Effector CD8-positive, alpha-beta T cell (primary cell): ENCODE measurements around the gene GAREM2.
"Not testable (repeated sequence)": the region's sequence is repeated elsewhere in the genome, so short reads cannot be mapped to it uniquely, and the experiment has no call there.

Experiments
- DNase-seq: peaks from one replicate; lab custom pipeline; 2025; lab: John Stamatoyannopoulos, UW
- total RNA-seq, 4 experiments: gene quantifications; one replicate each; lab custom pipeline; 2026; lab: John Stamatoyannopoulos, UW

The GAREM2 gene
- 2.6 to 11.6 (median 9.0) reads per million in 4 experiments for total RNA-seq

GRCh38 chr2:26172871-26173775 is at the start of gene GAREM2:
Gene GAREM2, plus strand, starts transcription at chr2:26173088. Its CDS starts 133 bp downstream, at chr2:26173221.
- no peak for DNase-seq

DNA sequence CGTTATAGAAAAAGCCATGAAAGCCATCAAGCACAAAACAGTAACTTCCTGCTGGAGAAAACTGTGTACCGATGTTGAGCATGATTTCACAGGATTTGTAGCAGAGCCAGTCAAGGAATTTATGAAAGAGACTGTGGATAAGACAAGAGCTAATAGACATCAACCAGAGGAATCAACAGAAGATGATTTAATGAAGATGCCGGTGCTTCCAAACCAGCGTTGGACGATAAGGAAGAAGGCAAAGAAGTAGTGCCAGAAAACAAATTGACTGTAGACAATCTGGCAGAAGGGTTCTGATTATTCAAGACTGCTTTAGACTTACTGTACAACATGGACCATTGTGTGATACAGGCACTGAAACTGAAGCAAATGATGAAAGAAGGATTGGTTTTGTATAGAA is 49.5 kb upstream of the GAREM2 start:
- no peak for DNase-seq

DNA sequence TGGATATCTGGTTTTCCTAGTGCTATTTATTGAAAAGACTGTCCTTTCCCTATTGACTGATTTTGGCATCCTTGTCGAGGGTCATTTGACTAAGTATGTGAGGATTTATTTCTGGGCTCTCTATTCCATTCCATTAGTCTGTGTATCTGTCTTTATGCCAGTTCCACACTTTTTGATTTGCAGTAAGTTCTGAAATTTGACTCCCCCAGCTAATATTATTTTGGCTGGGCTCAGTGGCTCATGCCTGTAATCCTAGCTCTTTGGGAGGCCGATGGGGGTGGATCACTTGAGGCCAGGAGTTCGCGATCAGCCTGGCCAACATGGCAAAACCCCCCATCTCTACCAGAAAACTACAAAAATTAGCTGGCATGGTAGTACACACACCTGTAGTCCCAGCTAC is 46.8 kb upstream of the GAREM2 start:
- DNase-seq = no peak

DNA sequence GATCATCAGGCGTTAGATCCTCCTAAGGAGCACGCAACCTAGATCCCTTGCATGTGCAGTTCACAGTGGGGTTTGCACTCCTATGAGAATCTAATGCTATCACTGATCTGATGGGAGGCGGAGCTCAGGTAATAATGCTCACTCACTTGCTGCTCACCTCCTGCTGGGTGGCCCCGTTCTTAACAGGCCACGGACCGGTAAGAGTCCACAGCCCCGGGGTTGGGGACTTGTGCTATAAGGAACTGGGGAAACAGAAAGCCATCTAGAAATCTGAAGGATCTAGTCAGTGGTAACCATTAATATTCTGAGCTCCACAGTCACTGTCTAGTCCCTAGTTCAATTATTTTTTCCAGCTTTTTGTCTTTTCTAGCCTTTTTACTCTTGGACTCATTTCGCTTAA is 44.7 kb upstream of the GAREM2 start:
- no peak for DNase-seq

DNA sequence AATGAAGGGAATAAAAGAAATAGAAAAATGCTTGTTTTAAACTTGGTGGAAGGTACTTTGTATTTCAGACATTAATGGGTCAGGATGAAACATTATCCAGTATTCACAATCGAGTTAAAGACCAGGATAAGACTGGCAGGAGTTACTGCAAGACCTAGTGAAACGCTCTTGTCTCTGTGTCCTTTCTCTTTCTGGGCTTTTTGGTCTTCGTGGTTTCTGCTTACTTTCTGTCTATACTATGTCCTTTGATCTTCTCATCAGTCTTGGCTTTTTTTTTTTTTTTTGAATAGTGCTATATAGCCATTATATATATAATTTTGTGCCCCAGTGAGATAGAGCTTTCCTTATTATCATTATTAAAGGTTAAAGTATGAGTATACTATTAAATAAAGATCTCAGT is 42.1 kb upstream of the GAREM2 start:
- DNase-seq = no peak

DNA sequence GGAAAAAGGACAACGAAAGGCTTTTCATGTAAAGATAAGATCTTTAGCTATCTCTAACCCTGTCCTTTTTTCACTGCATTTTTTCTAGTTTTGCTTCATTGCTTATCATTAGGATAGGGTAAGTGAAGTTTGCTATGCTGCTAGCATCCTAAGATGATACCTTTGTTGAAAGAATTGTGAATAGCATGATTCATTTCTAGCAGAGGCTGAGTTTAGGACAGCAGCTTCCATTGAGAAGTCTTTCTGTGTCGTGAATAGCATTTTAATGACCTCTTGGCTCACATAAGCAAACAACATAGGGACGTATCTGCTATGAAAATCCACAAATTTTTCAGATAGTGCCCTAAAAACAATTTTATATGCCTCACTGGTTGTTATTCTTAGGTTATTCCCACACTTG is 36.4 kb upstream of the GAREM2 start:
- no peak for DNase-seq

DNA sequence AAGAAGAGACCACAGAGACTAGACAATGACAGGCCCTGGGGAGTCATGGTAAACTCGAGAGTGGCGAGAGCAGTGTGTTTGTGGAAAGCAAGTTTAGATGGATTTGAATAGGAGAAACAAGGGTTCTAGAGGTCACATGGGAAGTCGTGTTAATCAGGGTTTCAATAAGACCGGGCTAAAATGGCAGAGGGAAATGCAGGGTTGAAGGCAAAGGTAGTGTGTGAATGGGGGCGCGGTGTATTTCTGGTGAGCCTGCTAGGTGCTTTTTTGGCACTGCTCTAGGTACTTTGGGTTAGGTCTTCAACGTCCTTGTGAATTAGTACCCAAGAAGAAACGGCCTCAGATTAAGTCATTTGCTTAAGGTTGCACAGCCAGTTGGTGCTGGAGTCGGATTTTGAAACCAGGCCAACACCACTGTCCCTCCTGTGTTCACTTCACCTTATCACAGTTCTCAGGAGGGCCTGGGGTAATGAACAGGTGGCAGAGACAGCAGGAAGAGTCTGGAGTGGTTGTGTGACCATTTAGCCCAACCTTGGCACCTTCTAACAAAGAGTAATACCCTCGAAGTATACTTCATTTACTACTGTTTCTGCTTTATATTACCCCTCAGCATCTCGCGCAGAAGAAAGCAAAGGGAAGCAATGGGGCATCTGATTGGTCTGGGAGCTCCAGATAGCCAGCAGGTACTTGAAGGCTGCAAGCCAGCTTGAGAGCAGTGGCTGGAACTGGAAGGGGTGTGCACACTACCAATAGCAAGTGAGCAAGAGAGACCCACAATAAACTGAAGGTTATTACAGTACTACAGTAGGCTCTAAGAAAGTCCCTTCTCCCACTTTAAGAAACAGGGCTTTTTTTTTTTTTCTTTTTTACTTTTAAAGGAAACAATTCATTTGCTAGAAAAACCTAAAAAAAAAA is 33.4 kb upstream of the GAREM2 start:
- DNase-seq = no peak

DNA sequence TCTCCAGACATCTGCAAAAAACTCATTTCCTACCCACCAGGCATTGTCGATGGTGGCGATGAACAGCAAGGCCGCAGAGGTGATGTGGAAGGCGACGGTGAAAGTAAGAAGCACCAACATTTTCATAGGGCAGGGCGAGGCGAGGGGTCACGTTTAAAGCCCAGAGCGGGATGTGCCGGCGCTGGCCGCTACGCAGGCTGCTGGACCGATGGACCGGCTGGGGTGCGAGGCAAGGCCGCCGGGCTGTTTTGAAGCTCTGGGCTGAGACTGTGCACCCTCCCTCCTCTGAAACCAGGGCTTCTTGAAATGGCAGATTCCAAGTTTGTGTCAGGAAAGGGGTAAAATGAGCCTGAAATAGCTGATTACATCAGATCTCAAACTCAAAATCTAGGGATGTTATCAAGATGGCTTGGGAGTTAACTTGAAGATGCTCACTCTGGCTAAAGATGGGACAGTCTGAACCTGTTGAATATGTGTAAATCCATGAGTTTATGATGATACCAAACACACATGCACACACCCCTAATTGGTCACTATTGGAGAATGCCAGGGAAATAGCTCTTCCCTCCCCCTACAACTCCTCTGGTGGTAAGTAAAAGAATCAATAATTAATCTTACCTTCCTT is 31.6 kb upstream of the GAREM2 start:
- DNase-seq = no peak

DNA sequence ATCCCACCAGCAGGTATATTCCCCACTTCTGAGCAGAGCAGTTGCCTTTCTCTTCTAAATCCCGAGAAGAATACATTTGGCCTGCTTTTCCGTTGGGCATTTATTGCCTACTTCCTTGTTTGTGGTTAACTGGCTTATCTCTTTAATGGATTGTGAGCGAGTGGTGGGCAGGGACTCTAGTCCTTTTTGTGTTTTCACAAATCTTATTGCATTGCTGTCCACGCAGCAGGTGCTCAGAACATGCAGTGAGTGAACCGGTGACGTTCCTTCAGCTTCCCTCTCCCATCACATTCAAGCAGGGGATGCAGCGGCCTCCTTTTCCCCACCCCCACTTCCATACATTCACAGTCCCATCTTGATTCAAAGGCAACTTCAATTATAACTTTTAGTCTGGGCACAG is 28.9 kb upstream of the GAREM2 start:
- DNase-seq = no peak

DNA sequence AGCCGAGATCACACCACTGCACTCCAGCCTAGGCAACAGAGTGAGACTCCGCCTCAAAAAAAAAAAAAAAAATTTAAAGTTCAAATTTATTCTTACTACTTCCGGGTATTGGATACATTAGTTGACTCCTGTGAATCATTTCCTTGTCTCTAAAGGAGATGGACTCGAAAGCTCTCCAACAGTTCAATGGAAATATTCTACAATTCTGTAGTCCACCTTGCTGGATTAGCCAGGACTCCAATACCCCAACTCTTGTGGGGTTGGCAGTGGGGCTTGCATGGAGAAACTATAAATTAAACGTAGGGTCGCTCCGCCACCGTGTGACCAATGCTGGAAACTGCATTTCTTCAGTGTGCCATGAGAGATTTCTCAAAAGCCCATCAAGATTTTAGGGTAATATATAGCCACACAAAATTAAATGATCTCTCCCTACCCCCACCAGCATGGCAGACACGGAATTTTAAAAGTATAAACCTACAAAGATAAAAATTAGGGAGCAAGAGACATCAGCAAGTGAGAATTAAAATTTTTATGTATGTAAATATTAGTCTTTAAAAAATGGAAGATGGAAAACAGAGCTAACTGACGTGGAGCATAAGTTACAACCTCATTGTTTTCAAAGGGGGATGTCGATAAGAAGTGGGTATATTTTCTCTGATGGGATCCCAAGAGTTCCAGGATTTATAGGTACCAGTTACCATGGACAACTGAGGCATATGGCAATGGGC is 27.8 kb upstream of the GAREM2 start:
- DNase-seq = peak; percentile 21

DNA sequence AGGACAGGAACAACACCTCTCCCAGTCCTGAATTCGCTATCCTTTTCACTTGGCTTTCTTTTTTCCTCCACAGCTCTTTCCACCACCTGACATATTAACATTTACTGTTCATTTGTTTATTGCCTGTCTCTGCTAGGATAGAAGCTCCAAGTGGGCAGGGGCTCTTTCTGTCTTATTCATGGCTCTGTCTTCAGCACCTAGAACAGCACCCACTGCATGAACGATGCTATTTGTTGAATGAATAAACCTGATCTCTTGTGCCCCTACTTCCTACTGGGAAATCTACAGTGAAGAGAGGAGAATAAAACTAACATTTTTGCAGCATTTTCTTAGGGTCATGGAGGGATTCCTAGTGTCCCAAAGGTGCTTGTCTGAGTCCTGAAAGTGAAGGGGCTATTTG is 24.4 kb upstream of the GAREM2 start:
- no peak for DNase-seq

GRCh38 chr2:26150243-26150642 is 22.6 kb upstream of the GAREM2 start:
- no peak for DNase-seq

DNA sequence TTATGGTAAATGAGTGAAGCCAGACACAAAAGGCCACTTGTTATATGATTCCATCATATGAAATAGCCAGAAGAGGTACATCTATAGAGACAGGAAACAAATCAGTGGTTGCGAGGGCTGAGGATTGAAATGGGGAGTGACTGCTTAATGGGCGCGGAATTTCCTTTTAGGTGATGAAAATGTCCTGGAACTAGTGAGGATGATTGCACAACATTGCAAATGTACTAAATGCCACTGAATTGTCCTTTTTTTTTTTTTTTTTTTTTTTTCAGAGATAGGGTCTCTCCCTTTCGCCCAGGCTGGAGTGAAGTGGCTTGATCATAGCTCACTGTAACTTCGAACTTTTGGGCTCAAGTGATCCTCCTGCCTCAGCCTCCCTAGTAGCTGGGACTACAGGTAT is 15.3 kb upstream of the GAREM2 start:
- no peak for DNase-seq

DNA sequence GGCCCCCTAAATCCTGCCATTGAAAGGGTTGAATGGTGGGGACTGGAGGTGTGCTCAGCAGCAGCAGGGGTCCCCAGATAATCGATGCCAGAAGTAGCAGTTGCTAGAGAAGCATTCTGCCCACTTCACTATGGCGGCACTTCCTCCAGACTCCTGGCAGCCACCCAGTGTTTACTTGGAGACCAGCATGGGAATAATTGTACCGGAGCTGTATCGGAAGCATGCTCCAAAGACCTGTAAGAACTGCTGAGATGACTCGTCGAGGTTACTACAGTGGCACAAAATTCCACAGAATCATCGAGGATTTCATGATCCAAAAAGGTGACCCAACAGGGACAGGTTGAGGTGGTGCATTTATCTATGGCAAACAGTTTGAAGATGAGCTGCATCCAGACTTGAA is 11.0 kb upstream of the GAREM2 start:
- no peak for DNase-seq

GRCh38 chr2:26162963-26163362 is 9.9 kb upstream of the GAREM2 start:
- no peak for DNase-seq

GRCh38 chr2:26164231-26164630 is 8.7 kb upstream of the GAREM2 start:
- no peak for DNase-seq

GRCh38 chr2:26164641-26165211 is 8.2 kb upstream of the GAREM2 start:
- DNase-seq = no peak

- DNase-seq = no peak
These were observed 7.5 kb upstream of the GAREM2 start for GRCh38 chr2:26165403-26165802.

- not testable (repeated sequence) for DNase-seq
These were observed 6.3 kb upstream of the GAREM2 start for GRCh38 chr2:26166541-26166940.

GRCh38 chr2:26168785-26169184 is 4.1 kb upstream of the GAREM2 start:
- no peak for DNase-seq

GRCh38 chr2:26169226-26169625 is 3.7 kb upstream of the GAREM2 start:
- DNase-seq = no peak
